ENCODE data around the gene CKS1B.

CKS1B gene

DNA sequence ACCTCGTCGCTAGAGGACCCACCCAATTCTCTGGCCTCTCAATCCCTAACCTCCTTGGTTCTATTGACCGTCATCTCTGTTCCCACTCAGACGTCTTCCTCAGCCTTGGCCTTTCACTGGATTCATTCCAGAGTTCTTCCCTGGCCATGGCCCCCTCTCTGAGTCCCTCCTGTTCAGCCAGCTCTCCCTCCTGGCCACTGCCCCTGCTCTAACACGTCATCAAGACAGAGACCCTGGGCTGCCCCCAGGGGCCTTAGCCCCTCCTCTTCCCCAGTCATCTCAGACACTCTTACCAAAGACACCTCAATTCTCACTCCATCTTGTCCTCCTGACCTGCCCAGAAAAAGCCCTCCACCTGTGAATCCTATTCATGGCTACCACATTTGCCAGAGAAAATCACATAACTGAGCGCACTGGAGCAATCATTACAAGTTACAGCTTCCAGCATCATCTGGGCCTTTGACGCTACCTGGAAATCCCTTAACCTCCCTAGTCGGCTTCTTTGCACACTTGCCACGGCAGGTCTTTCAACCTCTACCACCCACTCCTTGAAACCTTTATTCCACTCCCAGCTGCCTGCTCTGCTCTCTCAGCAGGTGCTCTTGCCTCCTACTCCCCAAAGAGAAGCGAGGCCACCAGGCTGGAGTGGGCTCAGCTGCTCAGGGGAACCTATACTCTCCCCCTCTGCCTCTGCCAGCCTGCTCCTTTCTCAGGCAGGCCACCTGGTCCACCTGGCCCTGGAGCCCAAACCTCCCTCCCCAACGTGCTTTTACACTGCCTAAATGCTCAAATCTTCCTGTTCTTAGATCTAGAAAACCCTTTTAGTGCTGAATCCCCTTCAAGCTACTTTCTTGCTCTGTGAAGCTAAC is 45.1 kb downstream of the CKS1B start:
- Histone ChIP-seq H3K4me1 (ENCODE audit: insufficient read depth, poor library complexity, severe bottlenecking) (peaks cover 25% of the 10 kb centered on the region), H3K4me3 (ENCODE audit: severe bottlenecking) (no peak overlapping the region), H3K9me3 (ENCODE audit: severe bottlenecking) (no peaks in the 10 kb centered on the region), H3K27me3 (ENCODE audit: insufficient read depth, poor library complexity, severe bottlenecking) (no peaks in the 10 kb centered on the region), H3K36me3 (ENCODE audit: low read depth) (peaks cover 18% of the 10 kb centered on the region), H3K27ac (ENCODE audit: poor library complexity, severe bottlenecking) (peak overlapping the region; percentile 92)
- ATAC-seq (ENCODE audit: low read depth), result no peak
- DNase-seq (ENCODE audit: low spot score), result peak; percentile 40
- TF ChIP-seq, protein P1, sequence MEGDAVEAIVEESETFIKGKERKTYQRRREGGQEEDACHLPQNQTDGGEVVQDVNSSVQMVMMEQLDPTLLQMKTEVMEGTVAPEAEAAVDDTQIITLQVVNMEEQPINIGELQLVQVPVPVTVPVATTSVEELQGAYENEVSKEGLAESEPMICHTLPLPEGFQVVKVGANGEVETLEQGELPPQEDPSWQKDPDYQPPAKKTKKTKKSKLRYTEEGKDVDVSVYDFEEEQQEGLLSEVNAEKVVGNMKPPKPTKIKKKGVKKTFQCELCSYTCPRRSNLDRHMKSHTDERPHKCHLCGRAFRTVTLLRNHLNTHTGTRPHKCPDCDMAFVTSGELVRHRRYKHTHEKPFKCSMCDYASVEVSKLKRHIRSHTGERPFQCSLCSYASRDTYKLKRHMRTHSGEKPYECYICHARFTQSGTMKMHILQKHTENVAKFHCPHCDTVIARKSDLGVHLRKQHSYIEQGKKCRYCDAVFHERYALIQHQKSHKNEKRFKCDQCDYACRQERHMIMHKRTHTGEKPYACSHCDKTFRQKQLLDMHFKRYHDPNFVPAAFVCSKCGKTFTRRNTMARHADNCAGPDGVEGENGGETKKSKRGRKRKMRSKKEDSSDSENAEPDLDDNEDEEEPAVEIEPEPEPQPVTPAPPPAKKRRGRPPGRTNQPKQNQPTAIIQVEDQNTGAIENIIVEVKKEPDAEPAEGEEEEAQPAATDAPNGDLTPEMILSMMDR (IDR thresholded peaks at IDR 0.05; ENCODE audit: poor library complexity, severe bottlenecking), result no peak

DNA sequence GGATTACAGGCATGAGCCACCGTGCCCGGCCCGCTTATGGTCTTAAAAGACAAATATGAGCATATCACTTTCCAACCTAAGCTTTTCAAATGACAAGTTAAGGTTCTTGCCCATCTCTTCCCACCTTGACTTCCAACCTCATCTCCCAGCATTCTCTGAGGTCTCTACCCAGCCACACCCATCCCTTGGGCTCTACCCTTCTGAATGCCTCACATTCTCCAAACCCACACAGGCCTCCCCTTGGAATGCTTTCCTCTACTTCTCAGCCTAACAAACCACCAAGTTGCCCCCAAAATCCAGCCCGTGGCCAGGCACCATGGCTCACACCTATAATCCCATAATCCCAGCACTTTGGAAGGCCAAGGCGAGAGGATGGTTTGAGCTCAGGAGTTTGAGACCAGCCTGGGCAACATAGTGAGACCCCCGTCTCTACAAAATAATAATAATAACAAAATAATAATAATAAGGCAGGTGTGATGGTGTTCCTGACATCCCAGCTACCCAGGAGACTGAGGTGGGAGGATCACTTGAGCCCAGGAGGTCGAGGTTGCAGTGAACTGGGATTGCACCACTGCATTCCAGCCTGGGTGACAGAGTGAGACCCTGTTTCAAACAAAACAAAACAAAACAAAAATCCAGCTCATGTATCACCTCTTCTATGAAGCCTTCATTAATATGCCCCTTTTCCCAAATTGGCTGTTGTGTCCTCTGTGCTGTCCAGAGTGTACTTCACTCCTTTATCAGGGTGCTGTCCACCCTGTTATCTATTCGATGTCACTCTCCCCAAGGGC is 47.9 kb downstream of the CKS1B start:
- no peaks in the 10 kb centered on the region for H3K27me3 ChIP-seq (ENCODE audit: insufficient read depth, poor library complexity, severe bottlenecking)
- DNase-seq (ENCODE audit: low spot score), result no peak
- peaks cover 27% of the 10 kb centered on the region for H3K4me1 ChIP-seq (ENCODE audit: insufficient read depth, poor library complexity, severe bottlenecking)
- TF ChIP-seq, protein P1 (IDR thresholded peaks at IDR 0.05; ENCODE audit: poor library complexity, severe bottlenecking), result no peak
- no peak overlapping the region for H3K4me3 ChIP-seq (ENCODE audit: severe bottlenecking)
- H3K27ac ChIP-seq (ENCODE audit: poor library complexity, severe bottlenecking), result peak overlapping the region; percentile 46
- no peaks in the 10 kb centered on the region for H3K9me3 ChIP-seq (ENCODE audit: severe bottlenecking)
- ATAC-seq (ENCODE audit: low read depth), result no peak
- peaks cover 9% of the 10 kb centered on the region for H3K36me3 ChIP-seq (ENCODE audit: low read depth)

DNA sequence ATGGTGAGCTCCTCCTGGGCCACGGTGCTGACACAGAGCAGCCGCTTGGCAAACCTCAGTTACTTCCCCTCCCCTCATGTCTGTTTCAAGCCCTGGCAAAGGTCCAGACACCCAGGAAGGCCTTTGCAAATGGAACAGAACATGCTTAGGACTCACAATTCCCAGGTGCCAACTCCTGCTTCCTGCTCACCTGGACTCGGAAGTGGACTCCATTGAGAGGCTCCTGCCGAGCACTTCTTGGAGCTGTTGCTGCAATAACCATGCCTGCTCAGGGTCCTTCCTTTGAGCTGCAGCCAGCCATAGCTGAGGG is 48.4 kb downstream of the CKS1B start:
- ATAC-seq (ENCODE audit: low read depth) (peak; percentile 31), DNase-seq (ENCODE audit: low spot score) (peak; percentile 60)
- H3K27ac ChIP-seq (ENCODE audit: poor library complexity, severe bottlenecking), result peak overlapping the region; percentile 46
- peaks cover 8% of the 10 kb centered on the region for H3K36me3 ChIP-seq (ENCODE audit: low read depth)
- H3K9me3 ChIP-seq (ENCODE audit: severe bottlenecking), result no peaks in the 10 kb centered on the region
- TF ChIP-seq, protein P1 (IDR thresholded peaks at IDR 0.05; ENCODE audit: poor library complexity, severe bottlenecking), result no peak
- no peaks in the 10 kb centered on the region for H3K27me3 ChIP-seq (ENCODE audit: insufficient read depth, poor library complexity, severe bottlenecking)
- peaks cover 23% of the 10 kb centered on the region for H3K4me1 ChIP-seq (ENCODE audit: insufficient read depth, poor library complexity, severe bottlenecking)
- no peak overlapping the region for H3K4me3 ChIP-seq (ENCODE audit: severe bottlenecking)

DNA sequence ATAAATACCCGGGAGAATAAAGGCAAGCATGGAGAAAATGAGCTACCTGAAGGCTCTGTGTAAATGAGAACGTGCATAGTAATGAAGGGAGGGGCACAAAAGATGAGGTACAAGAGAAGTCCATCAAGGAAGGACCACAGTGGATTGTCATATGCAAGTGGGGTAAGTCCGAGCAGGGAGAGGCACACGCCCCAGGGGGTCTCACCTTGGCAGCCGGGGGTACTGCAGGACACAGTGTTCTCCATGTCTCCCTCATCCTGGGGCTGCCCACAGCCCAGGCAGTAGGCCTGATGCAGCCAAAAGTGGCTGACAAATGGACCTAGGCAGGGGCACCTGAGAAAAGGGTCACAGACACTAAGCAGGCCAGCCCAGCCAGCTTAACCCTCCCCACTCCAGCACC is 49.1 kb downstream of the CKS1B start:
- H3K27ac ChIP-seq (ENCODE audit: poor library complexity, severe bottlenecking), result peak overlapping the region; percentile 46
- ATAC-seq (ENCODE audit: low read depth) (no peak), DNase-seq (ENCODE audit: low spot score) (peak; percentile 45)
- no peak overlapping the region for H3K4me3 ChIP-seq (ENCODE audit: severe bottlenecking)
- peaks cover 21% of the 10 kb centered on the region for H3K4me1 ChIP-seq (ENCODE audit: insufficient read depth, poor library complexity, severe bottlenecking)
- no peaks in the 10 kb centered on the region for H3K9me3 ChIP-seq (ENCODE audit: severe bottlenecking)
- TF ChIP-seq, protein P1 (IDR thresholded peaks at IDR 0.05; ENCODE audit: poor library complexity, severe bottlenecking), result no peak
- peaks cover 5% of the 10 kb centered on the region; the same call in 1 of the 2 replicates for H3K36me3 ChIP-seq (ENCODE audit: low read depth)
- no peaks in the 10 kb centered on the region for H3K27me3 ChIP-seq (ENCODE audit: insufficient read depth, poor library complexity, severe bottlenecking)

All from RWPE2 (cell line).